Fibroblast of skin of right quadriceps (primary cell): ENCODE results near the gene RIMS1.
"Not testable (repeated sequence)": the region's sequence is repeated elsewhere in the genome, so short reads cannot be mapped to it uniquely, and the experiment has no call there.

ENCODE experiments used
- DNase-seq: peaks from one replicate; pipeline ENCODE4 v3.0.0-alpha.2; 2013

Gene RIMS1

DNA sequence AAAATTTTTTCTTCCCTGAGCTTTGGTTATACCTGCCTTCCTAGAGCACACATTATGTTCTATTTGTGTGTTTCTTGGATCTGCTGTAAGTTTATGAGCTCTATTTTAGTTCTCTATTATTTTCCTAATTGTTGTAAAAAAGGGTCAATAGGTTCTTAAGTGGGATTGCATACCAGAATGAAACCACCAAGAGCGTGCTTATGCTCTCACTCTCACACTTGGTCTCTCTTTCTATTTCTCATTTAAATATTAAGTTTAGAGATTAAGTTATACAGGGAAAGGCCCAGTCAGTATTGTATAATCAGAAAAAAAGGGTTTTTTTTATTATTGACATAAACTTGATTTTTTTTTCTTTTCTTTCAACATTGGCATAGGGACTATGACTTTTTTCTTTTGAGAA lies 96.8 kb downstream of the RIMS1 start:
- DNase-seq = no peak

DNA sequence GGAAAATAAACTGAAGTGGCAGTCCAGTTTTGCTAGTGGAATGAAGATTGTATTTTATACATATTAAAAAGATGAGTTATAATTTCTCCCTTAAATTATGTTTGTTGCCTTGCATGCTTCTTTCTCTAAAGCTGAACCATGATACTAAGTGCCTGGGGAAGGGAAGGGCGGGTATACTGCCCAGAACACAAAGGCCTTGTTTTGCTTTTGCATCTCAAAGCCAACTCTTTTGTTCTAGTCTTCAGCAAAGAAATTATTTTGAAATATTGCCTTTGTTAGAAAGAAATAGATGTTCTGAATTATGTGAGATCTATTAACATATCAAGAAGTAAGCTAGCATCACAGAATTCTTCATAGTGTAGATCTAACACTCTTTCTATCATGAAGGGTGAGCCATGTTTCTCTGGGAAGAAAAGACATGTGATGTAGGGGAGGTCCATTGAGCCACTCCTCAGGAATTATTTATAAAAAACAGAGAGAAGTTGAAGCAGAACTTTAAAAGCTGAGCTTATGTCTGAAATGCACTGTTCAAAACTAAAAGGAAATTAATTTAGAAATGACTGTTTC lies 108.4 kb downstream of the RIMS1 start:
- DNase-seq = no peak

DNA sequence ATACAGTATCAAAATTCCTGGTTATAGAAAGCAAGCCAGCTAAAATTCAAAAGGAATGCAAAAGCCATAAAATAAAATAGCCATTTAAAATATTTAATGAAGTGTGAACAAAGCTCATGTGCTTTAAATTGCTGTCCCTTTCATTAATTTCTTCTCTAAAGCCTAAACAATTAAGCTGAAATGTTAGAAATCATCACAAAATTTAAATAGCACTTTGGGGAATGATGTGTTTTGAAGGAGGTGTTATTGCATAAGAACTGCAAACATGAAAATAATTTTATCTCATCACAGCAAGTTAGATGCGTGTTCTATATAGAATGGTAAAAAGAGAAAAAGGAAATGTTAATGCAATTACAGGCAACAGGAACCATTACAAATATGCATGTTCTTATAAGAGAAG lies 111.0 kb downstream of the RIMS1 start:
- DNase-seq = no peak

- no peak for DNase-seq
These were observed 116.1 kb downstream of the RIMS1 start for GRCh38 chr6:72002415-72002814.

DNA sequence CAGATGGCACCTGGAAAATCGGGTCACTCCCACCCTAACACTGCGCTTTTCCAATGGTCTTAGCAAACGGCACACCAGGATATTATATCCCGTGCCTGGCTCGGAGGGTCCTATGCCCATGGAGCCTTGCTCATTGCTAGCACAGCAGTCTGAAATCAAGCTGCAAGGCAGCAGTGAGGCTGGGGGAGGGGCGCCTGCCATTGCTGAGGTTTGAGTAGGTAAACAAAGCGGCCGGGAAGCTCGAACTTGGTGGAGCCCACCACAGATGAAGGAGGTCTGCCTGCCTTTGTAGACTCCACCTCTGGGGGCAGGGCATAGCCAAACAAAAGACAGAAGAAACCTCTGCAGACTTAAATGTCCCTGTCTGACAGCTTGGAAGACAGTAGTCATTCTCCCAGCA lies 120.2 kb downstream of the RIMS1 start:
- DNase-seq = not testable (repeated sequence)

DNA sequence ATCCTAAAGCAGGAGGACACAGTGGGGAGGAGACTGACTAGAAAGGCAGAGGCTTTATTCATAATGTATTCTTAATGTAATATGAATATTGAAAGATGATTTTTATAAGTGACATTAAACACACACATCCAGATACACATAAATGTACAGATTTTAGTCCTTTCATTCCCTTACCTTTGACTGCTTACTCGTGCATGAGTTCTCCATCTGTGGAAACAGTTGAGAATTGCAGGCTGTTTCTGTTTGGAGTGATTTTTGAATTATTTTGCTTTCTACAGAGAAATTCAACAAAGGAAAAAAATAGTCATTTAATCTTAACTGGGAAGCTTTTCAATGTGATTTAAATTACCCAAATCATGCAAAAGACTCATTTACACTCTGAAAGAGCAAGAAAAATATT lies 136.5 kb downstream of the RIMS1 start:
- no peak for DNase-seq

DNA sequence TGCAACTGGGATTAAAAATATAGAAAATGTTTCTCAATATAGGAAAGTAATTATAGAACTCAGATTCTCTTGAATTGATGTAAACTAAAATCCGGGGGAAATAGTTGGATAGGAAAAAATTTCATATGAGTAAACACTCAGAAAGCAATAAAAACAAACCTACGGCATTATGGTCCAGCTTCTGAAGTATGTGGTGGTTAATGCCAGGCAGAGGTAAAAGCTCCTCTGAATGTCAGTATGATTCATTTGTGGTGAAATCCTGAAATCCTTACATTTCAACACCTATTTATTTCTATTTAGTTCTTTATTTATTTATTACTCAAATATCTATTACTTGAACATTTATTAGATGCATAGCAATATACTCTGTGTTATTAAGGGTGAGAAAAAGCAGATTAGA lies 145.1 kb downstream of the RIMS1 start:
- peak; percentile 78 for DNase-seq

DNA sequence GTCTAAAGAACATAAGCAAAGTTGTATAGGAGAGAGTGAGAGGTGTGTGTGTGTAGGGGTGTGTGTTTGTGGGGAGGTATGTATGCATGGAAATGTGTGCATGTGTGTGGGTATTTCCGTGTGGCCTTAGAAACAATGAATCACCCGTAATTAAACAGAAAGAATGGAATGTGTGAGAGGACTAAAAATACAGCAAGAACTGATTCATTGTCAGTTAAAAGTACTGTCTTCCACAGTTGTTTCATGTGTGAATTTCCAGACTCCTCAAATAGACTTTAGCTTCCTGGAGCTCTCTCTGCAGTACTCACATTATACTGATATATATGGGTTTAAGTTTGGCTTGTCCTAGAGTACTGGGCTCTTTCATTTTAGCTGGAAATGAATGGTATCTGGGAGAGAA lies 145.7 kb downstream of the RIMS1 start:
- DNase-seq = peak; percentile 82

DNA sequence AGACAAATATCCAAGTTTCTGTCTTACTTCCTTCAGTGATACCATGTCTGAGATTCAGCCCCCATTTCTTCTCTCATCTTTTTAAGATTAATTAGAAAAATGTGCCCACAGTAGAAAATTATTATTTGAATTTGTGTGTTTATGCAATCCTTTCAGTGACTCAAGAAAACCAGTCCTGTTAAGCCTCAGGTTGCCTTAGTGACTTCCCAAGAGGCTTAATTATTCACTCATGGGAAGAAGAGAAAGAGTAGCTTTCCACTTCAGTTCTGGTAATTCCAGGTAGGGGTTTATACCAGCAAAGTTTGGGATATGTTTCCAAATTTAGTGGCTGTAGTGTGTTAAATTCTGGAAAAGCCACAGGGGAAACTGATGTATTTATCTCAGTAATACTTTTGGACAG lies 149.1 kb downstream of the RIMS1 start:
- peak; percentile 13 for DNase-seq

GRCh38 chr6:72035966-72036365 lies 149.6 kb downstream of the RIMS1 start:
- DNase-seq = no peak

DNA sequence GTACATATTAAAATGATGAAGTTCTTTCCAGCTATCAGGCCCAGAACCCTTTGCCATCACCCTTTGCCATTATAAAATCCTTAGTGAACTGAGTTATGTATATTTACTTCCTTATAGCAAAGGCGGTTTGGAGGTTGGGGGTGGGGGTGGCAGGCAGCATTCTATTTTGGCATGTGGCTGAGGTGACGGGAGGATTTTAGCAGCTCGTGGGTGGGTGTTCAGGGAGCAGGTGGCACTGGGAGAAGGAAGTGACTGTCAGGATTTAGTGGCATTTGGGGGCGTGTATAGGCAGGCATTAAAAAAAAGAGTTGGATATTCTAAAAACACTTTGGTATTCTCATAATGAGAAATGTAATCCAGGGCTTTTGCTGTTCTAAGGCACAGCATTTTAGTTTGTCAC lies 150.7 kb downstream of the RIMS1 start:
- DNase-seq = no peak

DNA sequence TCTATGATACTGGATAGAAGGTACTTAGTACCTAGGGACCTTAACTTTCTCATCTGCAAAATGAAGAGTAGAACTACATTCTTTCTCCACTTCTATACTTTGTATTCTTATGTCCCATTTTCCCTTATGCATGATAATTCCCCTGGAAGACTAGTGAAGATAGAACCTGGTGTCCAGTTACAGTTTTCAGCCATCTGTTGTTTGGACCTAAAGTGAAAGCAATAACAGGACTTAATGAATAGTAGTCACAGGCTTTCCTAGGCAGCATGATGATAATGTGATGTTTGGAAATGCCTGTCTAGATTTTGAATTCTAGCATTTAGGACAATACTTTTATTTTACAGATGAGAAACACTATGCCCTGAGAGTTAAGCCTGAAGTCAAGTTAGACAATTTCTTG lies 153.8 kb downstream of the RIMS1 start:
- DNase-seq = no peak

DNA sequence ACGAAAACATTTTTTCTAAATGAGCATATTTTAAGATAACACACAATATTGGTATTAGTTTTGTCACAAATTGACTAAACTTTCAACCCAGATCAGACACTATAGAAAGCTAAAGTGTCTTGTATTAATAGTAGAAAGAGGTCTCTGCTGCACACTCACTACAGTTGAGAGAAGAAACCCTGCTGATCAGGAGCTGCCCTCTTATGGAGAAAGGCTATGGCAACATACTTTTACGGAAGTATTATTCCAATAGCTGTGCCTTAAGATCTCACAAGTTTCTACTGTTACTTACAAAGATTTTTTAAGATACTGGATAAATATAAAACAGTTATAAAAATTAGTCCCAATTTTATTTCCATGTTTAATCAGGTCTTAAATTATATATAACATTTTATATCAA lies 155.7 kb downstream of the RIMS1 start:
- DNase-seq = peak; percentile 7

GRCh38 chr6:72048080-72048479 lies 161.7 kb downstream of the RIMS1 start:
- no peak for DNase-seq

- DNase-seq = no peak
These were observed 163.0 kb downstream of the RIMS1 start for GRCh38 chr6:72049376-72049775.

DNA sequence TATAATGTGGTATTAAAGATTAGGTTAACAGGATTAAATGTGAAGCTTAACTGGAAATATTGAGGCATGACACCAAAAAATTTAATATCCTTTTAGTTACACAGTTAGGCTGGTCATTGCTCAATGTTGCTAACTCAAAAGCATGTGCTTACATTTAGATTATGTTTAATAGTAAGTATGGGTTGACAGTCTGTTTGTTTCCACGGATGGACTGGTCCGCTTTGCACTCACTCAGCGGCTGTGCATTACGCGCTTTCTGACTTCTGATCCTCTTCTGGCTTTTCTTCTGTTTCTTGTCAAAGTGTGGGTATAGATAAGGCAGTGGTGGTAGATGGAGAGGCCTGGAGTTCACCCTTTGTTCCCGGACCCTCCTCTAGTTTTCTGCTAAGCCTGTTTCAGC lies 174.9 kb downstream of the RIMS1 start:
- DNase-seq = no peak

GRCh38 chr6:72064399-72064975 lies 178.1 kb downstream of the RIMS1 start:
- no peak for DNase-seq

DNA sequence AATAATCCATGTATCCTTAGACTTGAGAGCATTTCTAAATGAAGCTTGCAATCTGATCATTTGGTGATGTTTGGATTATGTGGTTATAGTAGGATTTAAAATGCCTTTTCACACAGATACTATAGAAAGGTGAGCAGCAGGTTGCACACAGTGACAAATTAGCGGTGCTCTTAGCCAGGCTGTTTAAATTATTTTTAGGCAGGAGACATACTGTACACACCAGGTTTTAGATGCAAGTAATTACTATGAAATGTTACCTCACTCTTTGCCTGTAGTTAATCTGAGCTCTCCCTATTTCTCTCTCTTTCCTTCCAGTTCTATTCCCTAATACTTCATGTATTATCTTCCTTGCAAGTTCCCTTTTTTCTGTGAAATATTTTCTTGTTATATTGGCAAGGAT lies 191.7 kb downstream of the RIMS1 start:
- no peak for DNase-seq

DNA sequence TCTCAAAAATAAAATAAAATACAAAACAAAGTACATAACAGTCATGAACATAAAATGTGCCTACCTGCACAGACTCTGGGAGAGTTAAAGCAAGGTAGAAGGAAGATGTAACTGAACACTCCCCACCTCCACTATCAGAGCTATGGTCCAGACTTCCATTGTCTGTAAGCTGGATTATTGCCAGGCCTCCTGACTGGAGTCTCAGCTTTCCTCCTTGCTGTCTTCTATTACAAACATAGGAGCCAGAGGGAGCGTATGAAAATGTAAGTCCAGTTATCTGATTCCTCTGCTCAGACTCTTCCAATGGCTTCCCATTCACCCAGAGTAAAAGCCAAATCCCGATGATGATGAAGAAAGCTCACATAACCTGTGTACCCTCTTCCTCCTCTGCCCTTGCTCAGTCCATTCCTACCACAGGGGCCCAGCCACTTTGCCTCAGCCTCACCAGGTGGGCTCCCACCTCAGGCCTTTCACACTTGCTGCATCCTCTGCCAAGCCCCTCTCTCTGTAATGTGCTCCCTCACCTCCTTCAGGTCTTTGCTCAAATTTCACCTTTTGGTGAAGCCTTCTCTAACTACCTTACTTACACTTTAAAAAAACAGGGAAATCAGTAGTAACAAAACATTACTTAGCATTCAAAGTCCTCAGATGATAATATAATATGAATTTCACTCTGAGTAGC lies 194.1 kb downstream of the RIMS1 start:
- DNase-seq = no peak

DNA sequence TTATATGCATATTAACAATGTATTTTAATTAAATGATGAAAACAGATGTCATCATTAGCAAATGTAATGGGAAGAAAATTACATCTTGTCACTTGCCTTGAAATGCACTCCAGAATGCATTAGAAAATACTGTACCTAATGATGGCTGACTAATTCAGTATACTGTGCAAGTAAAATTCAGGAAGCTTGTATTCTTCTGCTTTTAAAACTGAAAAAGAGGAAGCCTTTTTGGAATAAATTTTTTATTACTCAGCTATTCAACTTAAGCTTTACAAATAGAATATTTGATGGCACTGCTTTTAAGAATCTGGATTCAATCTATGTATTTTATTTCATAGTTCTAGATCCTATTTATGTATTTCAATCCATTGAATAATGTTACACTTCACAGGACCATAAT lies 195.5 kb downstream of the RIMS1 start:
- no peak for DNase-seq

DNA sequence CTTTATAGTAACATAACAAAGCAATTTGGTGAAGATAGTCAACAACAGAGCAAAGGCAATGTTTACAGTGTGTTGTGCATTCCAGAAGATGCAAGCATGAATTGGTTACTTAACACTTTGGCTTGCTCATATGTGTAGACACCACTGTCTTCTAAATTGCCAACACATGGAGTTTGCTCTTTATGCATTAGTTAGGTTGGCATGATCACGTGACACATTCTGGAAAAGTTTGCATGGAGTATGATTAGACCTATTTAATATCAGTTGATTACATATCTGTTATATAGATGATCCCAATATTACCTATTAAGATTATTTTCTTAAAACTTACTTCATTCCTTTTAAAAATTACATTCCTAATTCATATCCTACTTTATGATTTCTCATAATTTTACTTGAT lies 197.6 kb downstream of the RIMS1 start:
- DNase-seq = no peak

DNA sequence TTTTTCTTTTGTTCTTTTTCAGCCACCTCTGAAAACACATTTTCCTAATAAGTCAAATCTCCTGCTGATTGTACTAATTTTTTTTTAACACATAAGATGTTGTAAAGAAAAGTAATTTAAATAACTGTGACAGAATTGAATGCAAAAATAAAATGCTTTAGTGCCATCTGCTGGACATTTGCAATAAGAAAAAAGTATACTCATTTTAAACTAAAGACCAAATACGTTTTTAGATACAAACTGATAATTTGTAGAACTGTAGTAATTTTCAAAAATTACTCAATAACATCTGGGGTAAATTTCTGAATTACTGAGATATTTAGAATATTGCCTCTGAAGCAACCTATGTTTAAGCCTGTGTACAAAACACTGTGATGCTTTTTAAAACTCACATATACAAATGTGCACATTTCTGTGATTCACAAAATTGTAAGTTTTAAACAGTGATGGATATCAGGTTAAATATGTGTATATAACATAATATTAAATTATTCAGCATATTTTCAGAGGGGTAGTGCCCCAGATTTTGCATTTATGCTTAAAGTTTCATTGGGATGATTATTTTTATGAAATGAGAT lies 198.7 kb downstream of the RIMS1 start:
- peak; percentile 17 for DNase-seq

DNA sequence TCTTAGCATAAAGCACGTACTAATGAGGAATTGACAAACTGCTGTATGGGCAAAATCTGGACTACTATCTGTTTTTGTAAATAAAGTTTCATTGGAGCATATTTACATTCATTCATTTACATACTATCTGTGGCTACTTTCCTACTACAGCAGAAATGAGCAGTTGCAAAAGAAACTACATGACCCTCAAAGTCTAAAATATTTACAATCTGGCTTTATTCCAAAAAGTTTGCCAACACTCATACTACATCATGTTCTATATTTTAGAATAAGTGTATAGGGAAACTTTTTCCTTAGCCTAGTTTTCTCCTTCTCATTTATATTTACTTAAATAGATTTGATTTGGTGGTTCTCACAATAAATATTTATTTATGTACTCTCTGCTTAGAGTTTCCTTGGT lies 208.2 kb downstream of the RIMS1 start:
- no peak for DNase-seq

- DNase-seq = no peak
These were observed 216.2 kb downstream of the RIMS1 start for GRCh38 chr6:72102561-72102960.

DNA sequence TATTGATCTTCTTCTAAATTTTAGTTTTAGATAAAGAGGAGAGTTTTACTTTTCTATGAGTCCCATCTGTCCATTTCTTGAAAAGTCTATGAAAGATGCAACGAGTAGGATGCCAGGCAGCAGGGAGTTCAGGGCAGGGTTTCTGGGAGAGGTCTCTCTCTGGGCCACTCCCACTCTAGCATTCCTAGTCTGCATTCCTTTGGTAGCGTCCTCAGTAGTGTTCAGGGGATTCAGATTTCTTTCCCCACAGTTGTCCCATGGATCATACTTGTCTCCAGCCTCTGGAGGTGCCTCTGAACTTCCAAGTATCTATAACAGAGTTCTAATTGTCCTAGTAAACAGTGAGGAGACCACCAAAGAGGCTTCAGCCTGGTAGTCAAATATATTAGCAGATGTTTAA lies 225.3 kb downstream of the RIMS1 start:
- no peak for DNase-seq
